A673 (cell line): ENCODE measurements around the gene ITPKB.
"Not testable (repeated sequence)": the region's sequence is repeated elsewhere in the genome, so short reads cannot be mapped to it uniquely, and the experiment has no call there.

Experiments used
- CTCF ChIP-seq: fragments of 300-800, 200-600 bp; sonication (generic); conservative IDR thresholded peaks from 2 replicates; pipeline ENCODE4 v1.5.1; 2017; ENCODE audit warnings: low read depth, mild to moderate bottlenecking, antibody characterized with exemption, low read length, moderate library complexity, mixed read lengths
- EZH2 ChIP-seq: fragments of 200-600 bp; sonication (generic); IDR thresholded peaks from 2 replicates; pipeline ENCODE4 v1.6.1; 2017; ENCODE audit warnings: borderline replicate concordance, low read depth, mild to moderate bottlenecking, mixed read lengths, antibody characterized with exemption, low read length; ENCODE audit not compliant: poor library complexity, severe bottlenecking

GRCh38 chr1:226598955-226599354, 140.1 kb downstream of the ITPKB start:
- TF ChIP-seq CTCF, EZH2: not testable (repeated sequence)
